ENCODE data around the gene NRTN.

GRCh38 chr19:5798244-5798643, 6.6 kb upstream of the NRTN start:
- TF ChIP-seq CTCF (IDR thresholded peaks at IDR 0.05; ENCODE audit: low read depth, low read length) (no peak), EZH2phosphoT487 (IDR thresholded peaks at IDR 0.05; ENCODE audit: low read depth) (no peak)

Data from OCI-LY3 (cell line).